Esophagus squamous epithelium (tissue), 4 donors: ENCODE data around the gene DOCK8.
A peak's percentile ranks its signal among the peaks of the same experiment; 100 is the strongest.

Experiments
- CTCF ChIP-seq, 6 experiments: fragments of 450-650 bp in 4 of 6; fragments of 200-600 bp in 2 of 6; sonication (generic) in 2 of 6; IDR thresholded peaks; one replicate each; pipeline ENCODE4 v1.5.1; 2016 to 2019; ENCODE audit warnings: antibody characterized with exemption in 6 of 6, mild to moderate bottlenecking in 4 of 6, moderate library complexity in 4 of 6
- POLR2A ChIP-seq, 4 donors: fragments of 450-650 bp; IDR thresholded peaks; one replicate each; pipeline ENCODE4 v1.6.1; 2017; ENCODE audit warnings: antibody characterized with exemption in 4 of 4, mild to moderate bottlenecking in 4 of 4, moderate library complexity in 3 of 4

GRCh38 chr9:503881-504852, 289.5 kb downstream of the DOCK8 start, which contains the start of gene KANK1:
- TF ChIP-seq CTCF (IDR thresholded peaks at IDR 0.05) (peak in 5 of 6 experiments; percentile 10 to 47 (median 19)), POLR2A (IDR thresholded peaks at IDR 0.05) (peak in 2 of 4 donors; percentile 47 to 48)
